Measurements from ENCODE around the gene PNPT1. TPM values are rescaled to one million over a fixed set of nuclear protein-coding genes. Genes with fewer than 3 reads are reported as not detected.
"Not testable (repeated sequence)": the region's sequence is repeated elsewhere in the genome, so short reads cannot be mapped to it uniquely, and the experiment has no call there.

PNPT1 gene
- total RNA-seq, 1 donor from 2014 or later, result 14.9 TPM

- H3K4me3 ChIP-seq (ENCODE audit: low read depth, low read length), result no peak overlapping the region
- DNase-seq (ENCODE audit: low read depth), result no peak
- TF ChIP-seq, protein P1, sequence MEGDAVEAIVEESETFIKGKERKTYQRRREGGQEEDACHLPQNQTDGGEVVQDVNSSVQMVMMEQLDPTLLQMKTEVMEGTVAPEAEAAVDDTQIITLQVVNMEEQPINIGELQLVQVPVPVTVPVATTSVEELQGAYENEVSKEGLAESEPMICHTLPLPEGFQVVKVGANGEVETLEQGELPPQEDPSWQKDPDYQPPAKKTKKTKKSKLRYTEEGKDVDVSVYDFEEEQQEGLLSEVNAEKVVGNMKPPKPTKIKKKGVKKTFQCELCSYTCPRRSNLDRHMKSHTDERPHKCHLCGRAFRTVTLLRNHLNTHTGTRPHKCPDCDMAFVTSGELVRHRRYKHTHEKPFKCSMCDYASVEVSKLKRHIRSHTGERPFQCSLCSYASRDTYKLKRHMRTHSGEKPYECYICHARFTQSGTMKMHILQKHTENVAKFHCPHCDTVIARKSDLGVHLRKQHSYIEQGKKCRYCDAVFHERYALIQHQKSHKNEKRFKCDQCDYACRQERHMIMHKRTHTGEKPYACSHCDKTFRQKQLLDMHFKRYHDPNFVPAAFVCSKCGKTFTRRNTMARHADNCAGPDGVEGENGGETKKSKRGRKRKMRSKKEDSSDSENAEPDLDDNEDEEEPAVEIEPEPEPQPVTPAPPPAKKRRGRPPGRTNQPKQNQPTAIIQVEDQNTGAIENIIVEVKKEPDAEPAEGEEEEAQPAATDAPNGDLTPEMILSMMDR (conservative IDR thresholded peaks at IDR 0.05; ENCODE audit: low read depth, low read length), result no peak
Measured at GRCh38 chr2:55710025-55710424, 16.4 kb upstream of the PNPT1 start.

DNA sequence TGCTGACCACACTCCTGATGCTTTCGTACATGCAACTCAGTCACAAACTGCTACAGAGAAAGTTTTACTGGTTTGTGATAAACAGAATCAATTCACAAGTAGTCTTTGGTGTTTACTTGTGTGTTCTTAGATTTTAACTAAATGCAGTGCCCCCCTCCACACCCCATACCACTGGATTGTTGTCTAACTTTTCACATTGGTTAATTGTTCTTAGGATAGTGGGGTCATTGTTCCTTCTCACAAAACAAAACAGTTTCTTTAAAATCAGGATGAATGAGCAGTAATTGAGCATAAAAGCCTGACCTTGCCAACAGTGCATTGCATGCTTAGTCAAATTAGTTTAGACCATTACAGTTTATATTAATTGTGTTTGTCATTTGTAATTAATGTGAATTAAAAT, 14.1 kb upstream of the PNPT1 start:
- TF ChIP-seq, protein P1 (conservative IDR thresholded peaks at IDR 0.05; ENCODE audit: low read depth, low read length), result no peak
- DNase-seq (ENCODE audit: low read depth), result no peak
- H3K4me3 ChIP-seq (ENCODE audit: low read depth, low read length), result no peak overlapping the region

- not testable (repeated sequence) for DNase-seq (ENCODE audit: low read depth); H3K4me3 ChIP-seq (ENCODE audit: low read depth, low read length)
Measured at GRCh38 chr2:55706258-55706657, 12.6 kb upstream of the PNPT1 start.

GRCh38 chr2:55705027-55705653, 11.5 kb upstream of the PNPT1 start:
- no peak for DNase-seq (ENCODE audit: low read depth)
- H3K4me3 ChIP-seq (ENCODE audit: low read depth, low read length), result no peak overlapping the region
- TF ChIP-seq, protein P1 (conservative IDR thresholded peaks at IDR 0.05; ENCODE audit: low read depth, low read length), result no peak

DNA sequence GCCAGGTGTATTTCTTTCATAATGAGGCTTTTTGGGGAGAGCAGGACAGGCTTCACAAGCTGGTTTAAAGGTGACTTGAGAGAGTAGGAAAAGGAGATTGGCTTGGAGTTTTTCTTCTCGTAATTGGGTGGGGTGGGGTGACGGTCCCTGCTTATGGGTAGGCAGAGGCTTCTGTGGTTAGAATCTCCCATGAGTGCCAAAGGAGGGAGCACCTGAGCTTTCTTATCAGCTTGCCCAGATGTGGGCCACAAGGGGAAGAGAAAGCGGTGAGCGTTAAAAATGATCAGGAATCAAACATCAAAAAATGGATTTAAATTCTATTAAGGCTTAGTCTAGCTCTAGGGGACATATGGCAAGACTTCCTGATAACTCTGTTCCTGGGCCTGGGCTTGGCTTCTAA, 9.7 kb upstream of the PNPT1 start:
- TF ChIP-seq, protein P1 (conservative IDR thresholded peaks at IDR 0.05; ENCODE audit: low read depth, low read length), result no peak
- H3K4me3 ChIP-seq (ENCODE audit: low read depth, low read length), result no peak overlapping the region
- no peak for DNase-seq (ENCODE audit: low read depth)

DNA sequence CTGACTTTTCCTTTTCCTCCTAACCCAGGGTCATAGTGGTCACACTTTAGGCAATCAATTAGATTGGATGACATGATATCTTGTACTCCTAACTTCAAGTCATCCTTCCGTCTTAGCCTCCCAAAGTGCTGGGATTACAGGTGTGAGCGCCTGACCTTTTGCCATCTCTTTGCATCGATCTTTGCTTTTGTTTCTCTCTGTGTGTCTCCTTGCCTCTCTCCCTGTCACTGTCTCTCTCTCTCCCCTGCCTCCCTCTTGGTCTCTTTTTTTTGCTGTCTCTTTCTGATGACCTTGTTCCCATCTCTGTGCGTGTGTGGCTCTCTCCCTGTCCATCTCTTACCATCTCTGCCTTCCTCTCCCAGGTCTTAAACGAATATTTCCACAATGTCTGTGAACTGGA, 904 bp downstream of the PNPT1 start:
- peak overlapping the region; percentile 68 for H3K4me3 ChIP-seq (ENCODE audit: low read depth, low read length)
- DNase-seq (ENCODE audit: low read depth), result not testable (repeated sequence)

DNA sequence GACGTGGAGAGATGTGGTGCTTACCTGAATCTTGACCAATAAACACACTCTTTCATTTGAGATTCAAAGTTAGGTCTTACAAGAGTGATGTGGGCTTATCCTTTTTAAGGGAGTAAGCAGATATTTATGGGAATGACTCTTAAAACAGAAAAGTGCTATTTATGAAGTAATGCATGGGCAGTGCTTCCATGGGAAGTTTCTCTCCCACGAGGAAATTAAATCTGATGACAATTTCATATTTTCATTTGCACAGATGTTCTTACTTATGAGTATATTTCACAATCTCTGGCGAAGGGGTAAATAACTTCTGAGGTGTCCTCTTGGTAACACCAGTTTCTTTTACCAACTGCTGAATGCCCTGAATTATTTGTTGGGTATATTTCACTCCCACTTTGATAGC, 21.0 kb downstream of the PNPT1 start:
- no peak overlapping the region for H3K4me3 ChIP-seq (ENCODE audit: low read depth, low read length)
- TF ChIP-seq, protein P1 (conservative IDR thresholded peaks at IDR 0.05; ENCODE audit: low read depth, low read length), result no peak
- DNase-seq (ENCODE audit: low read depth), result no peak

DNA sequence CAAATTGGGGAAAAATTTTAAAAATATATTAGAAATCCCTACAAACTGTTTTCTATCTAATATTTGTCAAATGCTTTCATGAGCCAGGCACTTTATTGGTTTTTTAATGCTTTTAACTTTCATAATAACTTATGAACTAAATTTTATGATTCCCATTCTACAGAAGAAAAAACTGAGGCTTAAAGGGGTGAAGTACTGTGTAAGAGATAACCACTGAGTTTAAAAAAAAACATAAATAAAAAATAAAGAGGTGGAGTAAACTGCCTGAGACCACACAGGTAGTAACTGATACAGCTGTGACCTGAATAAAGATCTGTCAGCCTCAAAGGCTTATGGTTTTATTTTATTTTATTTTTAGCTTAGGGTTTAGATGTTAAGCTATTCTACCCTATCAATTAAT, 24.7 kb downstream of the PNPT1 start:
- no peak overlapping the region for H3K4me3 ChIP-seq (ENCODE audit: low read depth, low read length)
- TF ChIP-seq, protein P1 (conservative IDR thresholded peaks at IDR 0.05; ENCODE audit: low read depth, low read length), result no peak
- no peak for DNase-seq (ENCODE audit: low read depth)

All from epithelial cell of proximal tubule (primary cell).